Measurements from ENCODE around the gene DPP10.

The DPP10 gene

DNA sequence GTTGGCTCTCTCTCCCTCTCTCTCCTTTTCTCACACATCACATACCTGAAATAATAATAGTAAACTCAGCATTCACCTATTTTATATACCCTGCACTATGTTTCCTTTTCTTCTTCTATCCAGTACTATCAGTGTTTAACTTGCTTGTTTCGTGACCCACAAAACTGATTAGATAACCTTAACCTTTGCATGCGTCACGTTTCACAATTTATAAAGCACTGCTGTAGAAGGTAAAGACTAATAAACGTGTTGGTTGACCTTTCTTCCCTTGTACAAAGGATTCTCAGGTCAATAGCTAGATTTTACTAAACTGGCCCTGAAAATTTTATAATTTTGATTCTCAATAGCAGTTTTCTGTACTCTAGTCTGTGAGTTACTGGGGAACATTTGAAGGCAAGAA, 791.7 kb downstream of the DPP10 start:
- no peaks in the 10 kb centered on the region for H3K27me3 ChIP-seq (ENCODE audit: insufficient read depth, low read length)

DNA sequence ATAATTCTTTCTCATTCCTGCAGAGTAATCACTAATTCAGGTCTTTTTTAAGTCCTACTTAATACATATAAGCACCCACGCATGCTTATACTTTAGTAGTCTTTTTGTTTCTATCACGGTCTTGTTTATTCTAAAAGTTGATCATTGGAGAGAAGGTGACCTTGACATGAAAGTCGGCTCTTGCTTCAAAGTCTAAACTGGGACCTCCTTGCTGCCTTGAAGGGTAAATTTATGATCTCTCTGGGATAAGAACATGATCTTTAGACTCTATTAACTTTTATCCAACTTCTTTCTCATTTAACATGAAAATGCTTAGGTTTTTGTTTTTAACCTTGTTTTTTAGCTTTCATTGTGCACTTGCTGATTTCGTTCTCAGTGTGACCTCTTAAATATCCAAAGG, 792.3 kb downstream of the DPP10 start:
- Histone ChIP-seq H2AFZ (ENCODE audit: low read length) (no peak overlapping the region), H3K4me3 (ENCODE audit: low read depth, low read length, poor library complexity, severe bottlenecking) (no peak overlapping the region), H3K4me2 (ENCODE audit: low read length) (no peak overlapping the region), H3K4me1 (ENCODE audit: insufficient read depth, low read length, severe bottlenecking) (no peaks in the 10 kb centered on the region), H3K9ac (ENCODE audit: low read length) (no peak overlapping the region), H3K79me2 (ENCODE audit: insufficient read depth, low read length) (no peaks in the 10 kb centered on the region), H3K27ac (ENCODE audit: low read depth, low read length, poor library complexity, severe bottlenecking) (no peak overlapping the region), H3K9me2 (ENCODE audit: low read depth, low read length) (no peaks in the 10 kb centered on the region), H3K36me3 (ENCODE audit: insufficient read depth, low read length) (no peaks in the 10 kb centered on the region), H3K27me3 (ENCODE audit: insufficient read depth, low read length) (no peaks in the 10 kb centered on the region), H3K9me3 (ENCODE audit: low read length) (no peaks in the 10 kb centered on the region), H3F3A (ENCODE audit: insufficient read depth, low read length) (no peaks in the 10 kb centered on the region), H4K20me1 (ENCODE audit: insufficient read depth, low read length) (no peaks in the 10 kb centered on the region)
- TF ChIP-seq EZH2 (IDR thresholded peaks at IDR 0.05; ENCODE audit: borderline replicate concordance, low read length) = no peak
- TF ChIP-seq, protein P1, sequence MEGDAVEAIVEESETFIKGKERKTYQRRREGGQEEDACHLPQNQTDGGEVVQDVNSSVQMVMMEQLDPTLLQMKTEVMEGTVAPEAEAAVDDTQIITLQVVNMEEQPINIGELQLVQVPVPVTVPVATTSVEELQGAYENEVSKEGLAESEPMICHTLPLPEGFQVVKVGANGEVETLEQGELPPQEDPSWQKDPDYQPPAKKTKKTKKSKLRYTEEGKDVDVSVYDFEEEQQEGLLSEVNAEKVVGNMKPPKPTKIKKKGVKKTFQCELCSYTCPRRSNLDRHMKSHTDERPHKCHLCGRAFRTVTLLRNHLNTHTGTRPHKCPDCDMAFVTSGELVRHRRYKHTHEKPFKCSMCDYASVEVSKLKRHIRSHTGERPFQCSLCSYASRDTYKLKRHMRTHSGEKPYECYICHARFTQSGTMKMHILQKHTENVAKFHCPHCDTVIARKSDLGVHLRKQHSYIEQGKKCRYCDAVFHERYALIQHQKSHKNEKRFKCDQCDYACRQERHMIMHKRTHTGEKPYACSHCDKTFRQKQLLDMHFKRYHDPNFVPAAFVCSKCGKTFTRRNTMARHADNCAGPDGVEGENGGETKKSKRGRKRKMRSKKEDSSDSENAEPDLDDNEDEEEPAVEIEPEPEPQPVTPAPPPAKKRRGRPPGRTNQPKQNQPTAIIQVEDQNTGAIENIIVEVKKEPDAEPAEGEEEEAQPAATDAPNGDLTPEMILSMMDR (IDR thresholded peaks at IDR 0.05; ENCODE audit: low read length) = no peak

More for the DNA sequence above, 791.7 kb downstream of the DPP10 start:
- TF ChIP-seq, protein P1 (IDR thresholded peaks at IDR 0.05; ENCODE audit: low read length) = no peak
- TF ChIP-seq EZH2 (IDR thresholded peaks at IDR 0.05; ENCODE audit: borderline replicate concordance, low read length) = no peak
- Histone ChIP-seq H3K36me3 (ENCODE audit: insufficient read depth, low read length) (no peaks in the 10 kb centered on the region), H3F3A (ENCODE audit: insufficient read depth, low read length) (no peaks in the 10 kb centered on the region), H3K9me2 (ENCODE audit: low read depth, low read length) (no peaks in the 10 kb centered on the region), H3K79me2 (ENCODE audit: insufficient read depth, low read length) (no peaks in the 10 kb centered on the region), H2AFZ (ENCODE audit: low read length) (no peak overlapping the region), H4K20me1 (ENCODE audit: insufficient read depth, low read length) (no peaks in the 10 kb centered on the region), H3K27ac (ENCODE audit: low read depth, low read length, poor library complexity, severe bottlenecking) (no peak overlapping the region), H3K4me1 (ENCODE audit: insufficient read depth, low read length, severe bottlenecking) (no peaks in the 10 kb centered on the region), H3K4me2 (ENCODE audit: low read length) (no peak overlapping the region), H3K9me3 (ENCODE audit: low read length) (no peaks in the 10 kb centered on the region), H3K9ac (ENCODE audit: low read length) (no peak overlapping the region), H3K4me3 (ENCODE audit: low read depth, low read length, poor library complexity, severe bottlenecking) (no peak overlapping the region)

DNA sequence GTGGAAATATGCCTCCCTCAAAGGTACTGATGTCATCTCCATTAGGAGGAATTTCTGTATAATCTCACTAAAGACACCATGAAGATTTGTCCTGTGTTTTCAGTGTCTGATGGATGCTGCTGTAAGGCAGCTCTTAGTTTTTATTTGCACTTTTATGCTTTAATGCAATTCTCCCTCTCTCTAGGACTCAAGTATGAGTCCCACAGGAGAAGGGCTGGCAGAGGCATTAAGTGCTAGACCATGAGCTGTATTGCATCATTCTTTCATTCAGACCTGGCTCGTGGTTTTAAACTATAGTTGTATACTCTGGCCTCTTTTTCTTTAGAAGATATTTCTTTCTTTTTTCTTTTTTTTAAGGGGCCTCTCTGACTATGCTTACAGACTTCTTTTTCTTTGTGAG, 805.6 kb downstream of the DPP10 start:
- Histone ChIP-seq H2AFZ (ENCODE audit: low read length) (no peak overlapping the region), H3K27me3 (ENCODE audit: insufficient read depth, low read length) (no peaks in the 10 kb centered on the region), H3F3A (ENCODE audit: insufficient read depth, low read length) (no peaks in the 10 kb centered on the region), H3K4me2 (ENCODE audit: low read length) (no peak overlapping the region), H3K9ac (ENCODE audit: low read length) (no peak overlapping the region), H3K4me3 (ENCODE audit: low read depth, low read length, poor library complexity, severe bottlenecking) (no peak overlapping the region), H3K79me2 (ENCODE audit: insufficient read depth, low read length) (no peaks in the 10 kb centered on the region), H4K20me1 (ENCODE audit: insufficient read depth, low read length) (no peaks in the 10 kb centered on the region), H3K9me2 (ENCODE audit: low read depth, low read length) (no peaks in the 10 kb centered on the region), H3K4me1 (ENCODE audit: insufficient read depth, low read length, severe bottlenecking) (no peaks in the 10 kb centered on the region), H3K36me3 (ENCODE audit: insufficient read depth, low read length) (no peaks in the 10 kb centered on the region), H3K27ac (ENCODE audit: low read depth, low read length, poor library complexity, severe bottlenecking) (no peak overlapping the region), H3K9me3 (ENCODE audit: low read length) (no peaks in the 10 kb centered on the region)
- no peak for TF ChIP-seq EZH2 (IDR thresholded peaks at IDR 0.05; ENCODE audit: borderline replicate concordance, low read length)
- TF ChIP-seq, protein P1 (IDR thresholded peaks at IDR 0.05; ENCODE audit: low read length) = no peak

Measured in OCI-LY1 (cell line).